ENCODE results near the gene SPAG9. TPM values are rescaled to one million over a fixed set of nuclear protein-coding genes. Genes with fewer than 3 reads are reported as not detected.
A peak's percentile ranks its signal among the peaks of the same experiment; 100 is the strongest.

SPAG9 gene
- total RNA-seq, 3 donors from 2014 or later, result 112 to 178 (median 128) TPM

- DNase-seq (ENCODE audit: low spot score in 2 of 2), result no peak
- no peaks in the 10 kb centered on the region for H3K36me3 ChIP-seq
- H3K27me3 ChIP-seq, result no peaks in the 10 kb centered on the region
- TF ChIP-seq POLR2AphosphoS5 (IDR thresholded peaks at IDR 0.05) (no peak), POLR2A (IDR thresholded peaks at IDR 0.05) (no peak)
- TF ChIP-seq, protein P1, sequence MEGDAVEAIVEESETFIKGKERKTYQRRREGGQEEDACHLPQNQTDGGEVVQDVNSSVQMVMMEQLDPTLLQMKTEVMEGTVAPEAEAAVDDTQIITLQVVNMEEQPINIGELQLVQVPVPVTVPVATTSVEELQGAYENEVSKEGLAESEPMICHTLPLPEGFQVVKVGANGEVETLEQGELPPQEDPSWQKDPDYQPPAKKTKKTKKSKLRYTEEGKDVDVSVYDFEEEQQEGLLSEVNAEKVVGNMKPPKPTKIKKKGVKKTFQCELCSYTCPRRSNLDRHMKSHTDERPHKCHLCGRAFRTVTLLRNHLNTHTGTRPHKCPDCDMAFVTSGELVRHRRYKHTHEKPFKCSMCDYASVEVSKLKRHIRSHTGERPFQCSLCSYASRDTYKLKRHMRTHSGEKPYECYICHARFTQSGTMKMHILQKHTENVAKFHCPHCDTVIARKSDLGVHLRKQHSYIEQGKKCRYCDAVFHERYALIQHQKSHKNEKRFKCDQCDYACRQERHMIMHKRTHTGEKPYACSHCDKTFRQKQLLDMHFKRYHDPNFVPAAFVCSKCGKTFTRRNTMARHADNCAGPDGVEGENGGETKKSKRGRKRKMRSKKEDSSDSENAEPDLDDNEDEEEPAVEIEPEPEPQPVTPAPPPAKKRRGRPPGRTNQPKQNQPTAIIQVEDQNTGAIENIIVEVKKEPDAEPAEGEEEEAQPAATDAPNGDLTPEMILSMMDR (IDR thresholded peaks at IDR 0.05), result no peak
- H3K4me3 ChIP-seq, result no peak overlapping the region
- intact Hi-C loops (cut with DNase I; ENCODE audit: low total_unique reads), result no loop called here
- H3K27ac ChIP-seq, result peak overlapping the region; percentile 36 to 60
- H3K4me1 ChIP-seq, result peaks cover 0 to 7% of the 10 kb centered on the region in 2 donors
- H3K9me3 ChIP-seq, result no peaks in the 10 kb centered on the region
Measured at GRCh38 chr17:51035431-51035830, 85.2 kb downstream of the SPAG9 start.

GRCh38 chr17:51034800-51035199, 85.9 kb downstream of the SPAG9 start:
- H3K4me3 ChIP-seq, result no peak overlapping the region
- no peaks in the 10 kb centered on the region for H3K36me3 ChIP-seq
- no peaks in the 10 kb centered on the region for H3K27me3 ChIP-seq
- TF ChIP-seq, protein P1 (IDR thresholded peaks at IDR 0.05), result no peak
- no peak for TF ChIP-seq POLR2A (IDR thresholded peaks at IDR 0.05)
- no peak for TF ChIP-seq POLR2AphosphoS5 (IDR thresholded peaks at IDR 0.05)
- no peaks in the 10 kb centered on the region for H3K9me3 ChIP-seq
- peaks cover 0 to 7% of the 10 kb centered on the region in 2 donors for H3K4me1 ChIP-seq
- H3K27ac ChIP-seq, result peak overlapping the region in 1 of 2 donors; percentile 25
- intact Hi-C loops (cut with DNase I; ENCODE audit: low total_unique reads), result no loop called here
- DNase-seq (ENCODE audit: low spot score in 2 of 2), result no peak

DNA sequence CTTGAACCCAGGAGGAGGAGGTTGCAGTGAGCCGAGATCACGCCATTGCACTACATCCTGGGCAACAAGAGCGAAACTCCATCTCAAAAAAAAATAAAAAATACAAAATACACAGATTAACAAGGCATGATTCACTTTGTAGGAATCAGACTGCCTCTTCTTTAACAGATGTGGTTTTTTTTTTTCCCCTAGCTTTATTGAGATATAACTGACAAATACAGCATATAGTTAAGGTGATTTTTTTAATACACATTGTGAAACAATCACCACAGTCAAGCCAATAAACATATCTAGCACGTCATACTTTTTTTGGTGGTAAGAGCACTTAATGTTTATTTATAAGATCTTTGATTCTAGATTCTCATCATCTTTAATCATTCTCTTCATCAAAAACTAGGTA, 87.8 kb downstream of the SPAG9 start:
- peaks cover 0 to 7% of the 10 kb centered on the region in 2 donors for H3K4me1 ChIP-seq
- no peak overlapping the region for H3K27ac ChIP-seq
- intact Hi-C loops (cut with DNase I; ENCODE audit: low total_unique reads), result no loop called here
- H3K4me3 ChIP-seq, result no peak overlapping the region
- TF ChIP-seq POLR2A (IDR thresholded peaks at IDR 0.05), result no peak
- TF ChIP-seq, protein P1 (IDR thresholded peaks at IDR 0.05), result no peak
- TF ChIP-seq POLR2AphosphoS5 (IDR thresholded peaks at IDR 0.05), result no peak
- H3K27me3 ChIP-seq, result no peaks in the 10 kb centered on the region
- H3K36me3 ChIP-seq, result no peaks in the 10 kb centered on the region
- no peaks in the 10 kb centered on the region for H3K9me3 ChIP-seq
- DNase-seq (ENCODE audit: low spot score in 2 of 2), result no peak

DNA sequence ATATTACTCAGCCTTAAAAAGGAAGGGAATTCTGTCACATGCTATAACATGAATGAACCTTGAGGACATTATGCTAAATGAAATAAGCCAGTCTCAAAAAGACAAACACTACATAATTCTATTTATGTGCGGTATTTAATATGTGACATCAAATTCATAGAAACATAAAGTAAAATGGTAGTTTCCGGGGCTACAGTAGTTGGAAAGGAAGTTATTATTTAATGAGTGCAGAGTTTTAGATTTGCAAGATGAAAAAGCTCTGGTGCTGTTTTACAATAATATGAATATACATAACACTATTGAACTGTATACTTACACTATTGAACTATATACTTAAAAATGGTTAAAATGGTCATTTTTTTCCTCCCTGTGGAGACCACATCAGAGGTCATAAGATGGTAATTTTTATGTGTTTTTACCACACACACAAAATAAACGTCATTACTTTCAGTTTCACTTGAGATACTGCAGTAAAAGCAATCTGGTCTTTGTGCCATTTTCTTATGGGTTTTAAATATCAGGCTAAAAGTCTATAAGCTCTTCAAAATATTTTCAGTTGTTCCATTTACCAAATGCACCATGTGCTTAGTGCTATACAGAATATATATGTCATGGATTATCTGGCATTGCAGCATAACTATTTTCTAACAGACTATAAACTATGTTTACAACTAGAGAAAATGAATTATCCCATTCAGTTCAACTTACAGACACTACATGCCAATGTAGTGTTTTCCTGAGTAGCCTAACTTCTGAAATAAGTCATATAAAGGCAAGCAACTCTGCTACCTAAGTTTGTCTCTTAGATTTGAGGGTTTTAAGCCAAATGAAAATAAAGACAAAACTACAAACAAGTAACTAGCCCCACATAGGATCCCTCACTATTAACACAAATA, 90.9 kb downstream of the SPAG9 start:
- peak overlapping the region; percentile 8 to 33 for H3K27ac ChIP-seq
- no peak for DNase-seq (ENCODE audit: low spot score in 2 of 2)
- peak overlapping the region in 2 of 3 donors; percentile 12 to 31 for H3K4me3 ChIP-seq
- H3K27me3 ChIP-seq, result no peaks in the 10 kb centered on the region
- H3K36me3 ChIP-seq, result no peaks in the 10 kb centered on the region
- TF ChIP-seq, protein P1 (IDR thresholded peaks at IDR 0.05), result no peak
- TF ChIP-seq POLR2AphosphoS5 (IDR thresholded peaks at IDR 0.05), result no peak
- no peak for TF ChIP-seq POLR2A (IDR thresholded peaks at IDR 0.05)
- no peaks in the 10 kb centered on the region for H3K9me3 ChIP-seq
- no peaks in the 10 kb centered on the region for H3K4me1 ChIP-seq
- intact Hi-C loops (cut with DNase I; ENCODE audit: low total_unique reads), result no loop called here

- no peak overlapping the region for H3K27ac ChIP-seq
Measured at GRCh38 chr17:51029142-51029541, 91.5 kb downstream of the SPAG9 start.

More at GRCh38 chr17:51029142-51029541, 91.5 kb downstream of the SPAG9 start:
- Histone ChIP-seq H3K9me3 (no peaks in the 10 kb centered on the region), H3K4me3 (no peak overlapping the region), H3K27me3 (no peaks in the 10 kb centered on the region), H3K4me1 (no peaks in the 10 kb centered on the region), H3K36me3 (no peaks in the 10 kb centered on the region)
- DNase-seq (ENCODE audit: low spot score in 2 of 2), result no peak
- intact Hi-C loops (cut with DNase I; ENCODE audit: low total_unique reads), result no loop called here
- TF ChIP-seq POLR2A (IDR thresholded peaks at IDR 0.05) (no peak), POLR2AphosphoS5 (IDR thresholded peaks at IDR 0.05) (no peak)
- TF ChIP-seq, protein P1 (IDR thresholded peaks at IDR 0.05), result no peak

Measured in breast epithelium (tissue), 4 donors.